Measurements from ENCODE around the gene PLPPR4. TPM values are rescaled to one million over a fixed set of nuclear protein-coding genes. Genes with fewer than 3 reads are reported as not detected.
A peak's percentile ranks its signal among the peaks of the same experiment; 100 is the strongest.

The PLPPR4 gene
- total and polyA plus RNA-seq, 10 of the 15 experiments (the other 5 are each of a cell fraction or from before 2014, with no cell fraction given) = not detected

DNA sequence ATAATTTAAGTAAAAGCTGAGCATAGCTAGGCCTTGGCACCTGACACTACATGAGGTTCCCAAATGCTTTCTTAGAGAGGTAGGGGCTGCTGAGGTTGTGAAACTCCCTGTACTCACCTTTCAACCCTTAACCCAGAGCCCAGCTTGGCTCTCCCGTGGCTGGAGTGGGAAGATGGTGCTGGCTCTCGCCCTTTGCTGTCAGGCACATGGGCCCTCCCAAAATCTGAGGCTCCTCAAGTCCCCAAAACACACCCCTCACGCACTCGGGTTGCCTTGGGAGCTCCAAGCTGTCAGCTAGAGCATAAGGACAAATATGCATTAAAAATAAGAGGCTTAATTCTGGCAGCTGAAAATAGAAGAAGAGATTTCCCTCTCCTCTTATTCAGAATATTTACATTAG lies 46.7 kb upstream of the PLPPR4 start (continued):
- TF ChIP-seq, protein P1, sequence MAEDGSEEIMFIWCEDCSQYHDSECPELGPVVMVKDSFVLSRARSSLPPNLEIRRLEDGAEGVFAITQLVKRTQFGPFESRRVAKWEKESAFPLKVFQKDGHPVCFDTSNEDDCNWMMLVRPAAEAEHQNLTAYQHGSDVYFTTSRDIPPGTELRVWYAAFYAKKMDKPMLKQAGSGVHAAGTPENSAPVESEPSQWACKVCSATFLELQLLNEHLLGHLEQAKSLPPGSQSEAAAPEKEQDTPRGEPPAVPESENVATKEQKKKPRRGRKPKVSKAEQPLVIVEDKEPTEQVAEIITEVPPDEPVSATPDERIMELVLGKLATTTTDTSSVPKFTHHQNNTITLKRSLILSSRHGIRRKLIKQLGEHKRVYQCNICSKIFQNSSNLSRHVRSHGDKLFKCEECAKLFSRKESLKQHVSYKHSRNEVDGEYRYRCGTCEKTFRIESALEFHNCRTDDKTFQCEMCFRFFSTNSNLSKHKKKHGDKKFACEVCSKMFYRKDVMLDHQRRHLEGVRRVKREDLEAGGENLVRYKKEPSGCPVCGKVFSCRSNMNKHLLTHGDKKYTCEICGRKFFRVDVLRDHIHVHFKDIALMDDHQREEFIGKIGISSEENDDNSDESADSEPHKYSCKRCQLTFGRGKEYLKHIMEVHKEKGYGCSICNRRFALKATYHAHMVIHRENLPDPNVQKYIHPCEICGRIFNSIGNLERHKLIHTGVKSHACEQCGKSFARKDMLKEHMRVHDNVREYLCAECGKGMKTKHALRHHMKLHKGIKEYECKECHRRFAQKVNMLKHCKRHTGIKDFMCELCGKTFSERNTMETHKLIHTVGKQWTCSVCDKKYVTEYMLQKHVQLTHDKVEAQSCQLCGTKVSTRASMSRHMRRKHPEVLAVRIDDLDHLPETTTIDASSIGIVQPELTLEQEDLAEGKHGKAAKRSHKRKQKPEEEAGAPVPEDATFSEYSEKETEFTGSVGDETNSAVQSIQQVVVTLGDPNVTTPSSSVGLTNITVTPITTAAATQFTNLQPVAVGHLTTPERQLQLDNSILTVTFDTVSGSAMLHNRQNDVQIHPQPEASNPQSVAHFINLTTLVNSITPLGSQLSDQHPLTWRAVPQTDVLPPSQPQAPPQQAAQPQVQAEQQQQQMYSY (CRISPR knock-in tag; IDR thresholded peaks at IDR 0.05) = no peak
- TF ChIP-seq MYB (IDR thresholded peaks at IDR 0.05; ENCODE audit: borderline replicate concordance, low read depth, low read length) = no peak
- TF ChIP-seq GABPA (IDR thresholded peaks at IDR 0.05; ENCODE audit: low read depth) = no peak
- TF ChIP-seq SUZ12 (IDR thresholded peaks at IDR 0.05; ENCODE audit: unreplicated experiment) = no peak

- peak; percentile 79 for ATAC-seq
- Histone ChIP-seq H3K27ac (ENCODE audit: control insufficient read depth, insufficient read depth) (no peak overlapping the region), H3K9me3 (replicated peaks; ENCODE audit: control insufficient read depth, insufficient read depth, low read length) (peaks cover 1% of the 10 kb centered on the region), H3K4me3 (no peak overlapping the region), H3K36me3 (ENCODE audit: control insufficient read depth in 2 of 2, insufficient read depth in 2 of 2, low read length in 1 of 2) (no peaks in the 10 kb centered on the region), H3K4me1 (ENCODE audit: control insufficient read depth, insufficient read depth, low read length) (no peaks in the 10 kb centered on the region), H3K79me2 (ENCODE audit: control insufficient read depth, insufficient read depth, low read length) (no peaks in the 10 kb centered on the region), H3K4me2 (ENCODE audit: control insufficient read depth, insufficient read depth) (no peak overlapping the region), H3K9ac (ENCODE audit: control insufficient read depth, insufficient read depth, low read length) (no peak overlapping the region), H4K20me1 (ENCODE audit: control insufficient read depth, insufficient read depth) (no peaks in the 10 kb centered on the region), H2AFZ (ENCODE audit: control insufficient read depth, low read depth, low read length) (no peak overlapping the region), H3K27me3 (replicated peaks in 1 of 2; ENCODE audit: control insufficient read depth in 2 of 2, insufficient read depth in 2 of 2, low read length in 1 of 2) (no peaks in the 10 kb centered on the region)
- DNase-seq (ENCODE audit: low read depth, low spot score) = no peak
- ChIA-PET SMC1A (ENCODE audit: uncharacterized antibody, unreplicated experiment) (no interaction called here), CTCF (interaction anchor here (0.6 kb wide), 1 partner anchor 32 kb away, joined by 3 read pairs; no protein-coding TSS in a partner anchor), POLR2A (no interaction called here), RAD21 (ENCODE audit: unreplicated experiment) (no interaction called here)
- WGBS (ENCODE audit: insufficient coverage, insufficient replicate concordance, low lambda C conversion rate, missing lambda C conversion rate) = 34% methylated on average over 4 of the region's 4 CpGs
- intact Hi-C loops (cut with micrococcal nuclease; ENCODE audit: unreplicated experiment) (no loop called here), in situ Hi-C loops (cut with MboI) (no loop called here)
- FAIRE-seq = no peak
- no TSS peak for BruUV-seq (replicated peaks)
- no peak for TF ChIP-seq SREBF2 (IDR thresholded peaks at IDR 0.05; ENCODE audit: low read length)
- no peak for TF ChIP-seq NR2C2 (IDR thresholded peaks at IDR 0.05; ENCODE audit: borderline replicate concordance, control insufficient read depth, insufficient read length, low read depth)
- no peak for TF ChIP-seq SP1 (IDR thresholded peaks at IDR 0.05; ENCODE audit: low read depth, low read length)
- no peak for TF ChIP-seq RUNX3 (IDR thresholded peaks at IDR 0.05; ENCODE audit: low read length)
- no peak for TF ChIP-seq HCFC1 (IDR thresholded peaks at IDR 0.05; ENCODE audit: low read length)
- TF ChIP-seq SMC3 (IDR thresholded peaks at IDR 0.05; ENCODE audit: borderline replicate concordance, low read length) = no peak
- no peak for TF ChIP-seq ZBED1 (IDR thresholded peaks at IDR 0.05; ENCODE audit: borderline replicate concordance)
- no peak for TF ChIP-seq POLR2AphosphoS5 (IDR thresholded peaks at IDR 0.05; ENCODE audit: low read length)
- TF ChIP-seq NR2C1 (IDR thresholded peaks at IDR 0.05) = no peak
- no peak for TF ChIP-seq TARDBP (IDR thresholded peaks at IDR 0.05; ENCODE audit: borderline replicate concordance)
- no peak for TF ChIP-seq CUX1 (IDR thresholded peaks at IDR 0.05; ENCODE audit: insufficient replicate concordance, low read depth, low read length)
Observed at GRCh38 chr1:99218572-99218971, 45.7 kb upstream of the PLPPR4 start.

Measured in GM12878 (cell line).